Measurements from ENCODE around the gene GSKIP. TPM values are rescaled to one million over a fixed set of nuclear protein-coding genes. Genes with fewer than 3 reads are reported as not detected.

GSKIP gene
- polyA plus RNA-seq, 1 donor from 2014 or later = 87.4 TPM

DNA sequence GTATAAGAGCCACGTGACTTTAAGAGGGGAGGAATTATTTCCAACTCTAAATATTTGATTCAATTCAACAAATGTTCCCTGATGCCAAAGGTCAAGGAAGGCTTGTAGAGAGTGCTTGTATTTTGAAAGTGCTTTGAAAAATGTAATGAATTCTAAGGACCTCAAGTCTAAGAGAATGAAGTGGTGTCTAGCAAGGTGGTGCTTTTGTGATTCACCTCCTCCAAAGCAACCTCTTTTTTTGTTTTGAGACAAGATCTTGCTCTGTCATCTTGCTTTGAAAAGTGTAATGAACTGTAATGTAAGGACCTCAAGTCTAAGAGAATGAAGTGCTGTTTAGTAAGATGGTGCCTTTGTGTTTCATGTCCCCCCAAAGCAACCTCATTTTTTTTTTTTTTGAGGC is 42.4 kb downstream of the GSKIP start:
- Histone ChIP-seq H3K9ac (ENCODE audit: low read length) (no peak overlapping the region), H3K36me3 (ENCODE audit: insufficient read depth, low read length) (no peaks in the 10 kb centered on the region), H3K4me2 (ENCODE audit: low read length) (no peak overlapping the region), H3K27me3 (ENCODE audit: insufficient read depth, low read depth, low read length) (no peaks in the 10 kb centered on the region), H3K9me2 (ENCODE audit: insufficient read depth, low read length) (no peaks in the 10 kb centered on the region), H3K9me3 (ENCODE audit: low read length) (no peaks in the 10 kb centered on the region), H3K27ac (ENCODE audit: low read length) (no peak overlapping the region), H3K79me2 (replicated peaks; ENCODE audit: insufficient read depth, low read length) (no peaks in the 10 kb centered on the region), H3F3A (ENCODE audit: insufficient read depth, low read length, poor library complexity, severe bottlenecking) (no peaks in the 10 kb centered on the region), H4K20me1 (ENCODE audit: insufficient read depth) (no peaks in the 10 kb centered on the region), H3K4me3 (ENCODE audit: low read length) (no peak overlapping the region), H2AFZ (ENCODE audit: low read depth, low read length) (no peak overlapping the region)
- TF ChIP-seq TAF1 (IDR thresholded peaks at IDR 0.05; ENCODE audit: low read depth) = no peak
- TF ChIP-seq, protein P1, sequence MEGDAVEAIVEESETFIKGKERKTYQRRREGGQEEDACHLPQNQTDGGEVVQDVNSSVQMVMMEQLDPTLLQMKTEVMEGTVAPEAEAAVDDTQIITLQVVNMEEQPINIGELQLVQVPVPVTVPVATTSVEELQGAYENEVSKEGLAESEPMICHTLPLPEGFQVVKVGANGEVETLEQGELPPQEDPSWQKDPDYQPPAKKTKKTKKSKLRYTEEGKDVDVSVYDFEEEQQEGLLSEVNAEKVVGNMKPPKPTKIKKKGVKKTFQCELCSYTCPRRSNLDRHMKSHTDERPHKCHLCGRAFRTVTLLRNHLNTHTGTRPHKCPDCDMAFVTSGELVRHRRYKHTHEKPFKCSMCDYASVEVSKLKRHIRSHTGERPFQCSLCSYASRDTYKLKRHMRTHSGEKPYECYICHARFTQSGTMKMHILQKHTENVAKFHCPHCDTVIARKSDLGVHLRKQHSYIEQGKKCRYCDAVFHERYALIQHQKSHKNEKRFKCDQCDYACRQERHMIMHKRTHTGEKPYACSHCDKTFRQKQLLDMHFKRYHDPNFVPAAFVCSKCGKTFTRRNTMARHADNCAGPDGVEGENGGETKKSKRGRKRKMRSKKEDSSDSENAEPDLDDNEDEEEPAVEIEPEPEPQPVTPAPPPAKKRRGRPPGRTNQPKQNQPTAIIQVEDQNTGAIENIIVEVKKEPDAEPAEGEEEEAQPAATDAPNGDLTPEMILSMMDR (IDR thresholded peaks at IDR 0.05; ENCODE audit: poor library complexity, severe bottlenecking) = no peak
- no peak for TF ChIP-seq EZH2 (IDR thresholded peaks at IDR 0.05; ENCODE audit: borderline replicate concordance, insufficient read depth, low read length, poor library complexity, severe bottlenecking)
- TF ChIP-seq POLR2AphosphoS5 (IDR thresholded peaks at IDR 0.05) = no peak
- TF ChIP-seq MXI1 (conservative IDR thresholded peaks at IDR 0.05; ENCODE audit: poor library complexity, severe bottlenecking) = no peak
- no peak for TF ChIP-seq SMC3 (conservative IDR thresholded peaks at IDR 0.05; ENCODE audit: poor library complexity)
- no peak for TF ChIP-seq RAD21 (conservative IDR thresholded peaks at IDR 0.05)
- TF ChIP-seq, protein P2, sequence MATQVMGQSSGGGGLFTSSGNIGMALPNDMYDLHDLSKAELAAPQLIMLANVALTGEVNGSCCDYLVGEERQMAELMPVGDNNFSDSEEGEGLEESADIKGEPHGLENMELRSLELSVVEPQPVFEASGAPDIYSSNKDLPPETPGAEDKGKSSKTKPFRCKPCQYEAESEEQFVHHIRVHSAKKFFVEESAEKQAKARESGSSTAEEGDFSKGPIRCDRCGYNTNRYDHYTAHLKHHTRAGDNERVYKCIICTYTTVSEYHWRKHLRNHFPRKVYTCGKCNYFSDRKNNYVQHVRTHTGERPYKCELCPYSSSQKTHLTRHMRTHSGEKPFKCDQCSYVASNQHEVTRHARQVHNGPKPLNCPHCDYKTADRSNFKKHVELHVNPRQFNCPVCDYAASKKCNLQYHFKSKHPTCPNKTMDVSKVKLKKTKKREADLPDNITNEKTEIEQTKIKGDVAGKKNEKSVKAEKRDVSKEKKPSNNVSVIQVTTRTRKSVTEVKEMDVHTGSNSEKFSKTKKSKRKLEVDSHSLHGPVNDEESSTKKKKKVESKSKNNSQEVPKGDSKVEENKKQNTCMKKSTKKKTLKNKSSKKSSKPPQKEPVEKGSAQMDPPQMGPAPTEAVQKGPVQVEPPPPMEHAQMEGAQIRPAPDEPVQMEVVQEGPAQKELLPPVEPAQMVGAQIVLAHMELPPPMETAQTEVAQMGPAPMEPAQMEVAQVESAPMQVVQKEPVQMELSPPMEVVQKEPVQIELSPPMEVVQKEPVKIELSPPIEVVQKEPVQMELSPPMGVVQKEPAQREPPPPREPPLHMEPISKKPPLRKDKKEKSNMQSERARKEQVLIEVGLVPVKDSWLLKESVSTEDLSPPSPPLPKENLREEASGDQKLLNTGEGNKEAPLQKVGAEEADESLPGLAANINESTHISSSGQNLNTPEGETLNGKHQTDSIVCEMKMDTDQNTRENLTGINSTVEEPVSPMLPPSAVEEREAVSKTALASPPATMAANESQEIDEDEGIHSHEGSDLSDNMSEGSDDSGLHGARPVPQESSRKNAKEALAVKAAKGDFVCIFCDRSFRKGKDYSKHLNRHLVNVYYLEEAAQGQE (IDR thresholded peaks at IDR 0.05; ENCODE audit: borderline replicate concordance) = no peak
- TF ChIP-seq EP300 (conservative IDR thresholded peaks at IDR 0.05; ENCODE audit: poor library complexity, severe bottlenecking) = no peak

DNA sequence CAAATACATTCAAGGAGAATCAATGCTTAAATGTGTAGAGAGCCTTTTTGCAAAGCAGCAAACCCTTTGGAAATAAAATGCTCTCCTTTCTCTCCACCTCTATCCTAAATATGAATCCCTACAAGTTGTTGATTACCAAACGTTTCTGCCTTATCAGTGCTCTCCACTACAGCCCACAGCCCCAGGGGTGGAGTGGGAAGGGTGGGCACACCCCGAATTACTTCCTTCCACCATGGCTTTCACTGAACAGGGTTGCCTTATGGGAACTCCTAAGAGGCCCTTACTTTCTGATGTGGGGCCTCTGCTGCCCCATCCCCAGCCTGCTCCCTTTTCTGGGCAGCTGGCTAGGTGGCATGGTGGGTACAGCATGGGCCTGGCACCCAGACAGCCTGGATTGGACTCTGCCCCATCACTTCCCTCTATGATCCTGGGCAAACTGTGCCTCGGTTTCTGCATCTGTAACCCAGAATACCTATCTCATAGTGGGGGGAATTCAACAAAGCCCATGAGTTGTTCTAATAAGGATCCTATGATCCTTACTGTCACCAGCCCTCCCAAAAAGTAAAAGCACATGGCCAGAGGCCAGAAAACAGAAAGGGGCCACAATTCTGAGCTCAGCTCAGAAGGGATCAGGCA is 44.7 kb downstream of the GSKIP start:
- Histone ChIP-seq H3K27ac (ENCODE audit: low read length) (no peak overlapping the region), H3K4me3 (ENCODE audit: low read length) (no peak overlapping the region), H3K9me3 (ENCODE audit: low read length) (no peaks in the 10 kb centered on the region), H4K20me1 (ENCODE audit: insufficient read depth) (no peaks in the 10 kb centered on the region), H3F3A (ENCODE audit: insufficient read depth, low read length, poor library complexity, severe bottlenecking) (no peaks in the 10 kb centered on the region), H3K79me2 (replicated peaks; ENCODE audit: insufficient read depth, low read length) (no peaks in the 10 kb centered on the region), H2AFZ (ENCODE audit: low read depth, low read length) (no peak overlapping the region), H3K9me2 (ENCODE audit: insufficient read depth, low read length) (no peaks in the 10 kb centered on the region), H3K9ac (ENCODE audit: low read length) (no peak overlapping the region), H3K4me2 (ENCODE audit: low read length) (no peak overlapping the region), H3K36me3 (ENCODE audit: insufficient read depth, low read length) (no peaks in the 10 kb centered on the region), H3K27me3 (ENCODE audit: insufficient read depth, low read depth, low read length) (no peaks in the 10 kb centered on the region)
- TF ChIP-seq POLR2AphosphoS5 (IDR thresholded peaks at IDR 0.05) (no peak), SMC3 (conservative IDR thresholded peaks at IDR 0.05; ENCODE audit: poor library complexity) (no peak), EP300 (conservative IDR thresholded peaks at IDR 0.05; ENCODE audit: poor library complexity, severe bottlenecking) (no peak), RAD21 (conservative IDR thresholded peaks at IDR 0.05) (no peak), TAF1 (IDR thresholded peaks at IDR 0.05; ENCODE audit: low read depth) (no peak), MXI1 (conservative IDR thresholded peaks at IDR 0.05; ENCODE audit: poor library complexity, severe bottlenecking) (no peak), EZH2 (IDR thresholded peaks at IDR 0.05; ENCODE audit: borderline replicate concordance, insufficient read depth, low read length, poor library complexity, severe bottlenecking) (no peak)
- TF ChIP-seq, protein P1 (IDR thresholded peaks at IDR 0.05; ENCODE audit: poor library complexity, severe bottlenecking) = no peak
- TF ChIP-seq, protein P2 (IDR thresholded peaks at IDR 0.05; ENCODE audit: borderline replicate concordance) = no peak

Measured in neural cell (in vitro differentiated cells).